Mesenchymal stem cell (in vitro differentiated cells and primary cell): Measurements from ENCODE around the gene CD2BP2. TPM values are rescaled to one million over a fixed set of nuclear protein-coding genes. Genes with fewer than 3 reads are reported as not detected.

Experiments used
- DNase-seq: peaks from one replicate; pipeline ENCODE4 v3.0.0-alpha.2; 2013
- H2AFZ ChIP-seq: one replicate; pipeline ENCODE4 v1.6.1; 2013; ENCODE audit warnings: low read depth, mild to moderate bottlenecking, control low read depth, inconsistent platforms, low read length, moderate library complexity
- H2AK5ac ChIP-seq: 2 replicates; pipeline ENCODE4 v1.6.1; 2013; ENCODE audit warnings: low read length, moderate library complexity, mild to moderate bottlenecking, inconsistent platforms; ENCODE audit not compliant: severe bottlenecking
- H2BK120ac ChIP-seq: one replicate; pipeline ENCODE4 v1.6.1; 2013; ENCODE audit warnings: low read depth, mild to moderate bottlenecking, inconsistent platforms, low read length, moderate library complexity
- H2BK12ac ChIP-seq, 2 experiments: one replicate each; pipeline ENCODE4 v1.6.1; 2013; ENCODE audit warnings: inconsistent platforms in 2 of 2, low read length in 2 of 2, mild to moderate bottlenecking in 2 of 2, moderate library complexity in 2 of 2, control low read depth in 1 of 2
- H2BK15ac ChIP-seq: one replicate; pipeline ENCODE4 v1.6.1; 2013; ENCODE audit warnings: mild to moderate bottlenecking, low read depth, inconsistent platforms; ENCODE audit not compliant: poor library complexity, severe bottlenecking
- H2BK5ac ChIP-seq: 2 replicates; pipeline ENCODE4 v1.6.1; 2013; ENCODE audit warnings: low read depth, mild to moderate bottlenecking, low read length, control low read depth, inconsistent platforms; ENCODE audit not compliant: poor library complexity, severe bottlenecking
- H3K14ac ChIP-seq, 2 experiments: one replicate each; pipeline ENCODE4 v1.6.1; 2013; ENCODE audit warnings: inconsistent platforms in 2 of 2, low read length in 2 of 2, control low read depth in 1 of 2, mild to moderate bottlenecking in 1 of 2, moderate library complexity in 1 of 2
- H3K18ac ChIP-seq, 2 experiments: one replicate each; pipeline ENCODE4 v1.6.1; 2013; ENCODE audit warnings: inconsistent platforms in 2 of 2, low read length in 2 of 2, control low read depth in 1 of 2, low read depth in 1 of 2, mild to moderate bottlenecking in 1 of 2
- H3K23ac ChIP-seq, 2 experiments: one replicate each; pipeline ENCODE4 v1.6.1; 2013; ENCODE audit warnings: inconsistent platforms in 2 of 2, low read length in 2 of 2, mild to moderate bottlenecking in 2 of 2, moderate library complexity in 2 of 2, control low read depth in 1 of 2
- H3K27ac ChIP-seq: 2 replicates; pipeline ENCODE4 v1.5.1; 2013; ENCODE audit warnings: mild to moderate bottlenecking, moderate library complexity, low read length, control low read depth, inconsistent platforms; ENCODE audit not compliant: poor library complexity, severe bottlenecking
- H3K27me3 ChIP-seq, 2 experiments: 2 replicates each; pipeline versions ENCODE4 v1.6.1 to v1.7.0; 2013; ENCODE audit warnings: low read length in 2 of 2, mild to moderate bottlenecking in 2 of 2, moderate library complexity in 2 of 2, control low read depth in 1 of 2, inconsistent platforms in 1 of 2; ENCODE audit not compliant: control insufficient read depth in 1 of 2, insufficient read depth in 1 of 2
- H3K36me3 ChIP-seq, 2 experiments: 2 replicates each; pipeline versions ENCODE4 v1.6.1 to v1.7.0; 2013; ENCODE audit warnings: low read length in 2 of 2, control low read depth in 1 of 2, inconsistent platforms in 1 of 2, low read depth in 1 of 2, mild to moderate bottlenecking in 1 of 2; ENCODE audit not compliant: insufficient read depth in 2 of 2, control insufficient read depth in 1 of 2
- H3K4ac ChIP-seq, 2 experiments: one replicate each; pipeline ENCODE4 v1.6.1; 2013; ENCODE audit warnings: inconsistent platforms in 2 of 2, low read length in 2 of 2, mild to moderate bottlenecking in 2 of 2, moderate library complexity in 2 of 2, control low read depth in 1 of 2, low read depth in 1 of 2
- H3K4me1 ChIP-seq: 2 replicates; pipeline ENCODE4 v1.6.1; 2013; ENCODE audit warnings: low read depth, low read length, control low read depth; ENCODE audit not compliant: control insufficient read depth, insufficient read depth
- H3K4me2 ChIP-seq: 2 replicates; pipeline ENCODE4 v1.6.1; 2013; ENCODE audit warnings: low read length, mild to moderate bottlenecking, inconsistent platforms; ENCODE audit not compliant: poor library complexity, severe bottlenecking
- H3K4me3 ChIP-seq, 2 experiments: 2 replicates each; pipeline versions ENCODE4 v1.5.1 to v1.7.0; 2013; ENCODE audit warnings: low read length in 2 of 2, mild to moderate bottlenecking in 2 of 2, control low read depth in 1 of 2, low read depth in 1 of 2; ENCODE audit not compliant: insufficient read depth in 1 of 2
- H3K79me1 ChIP-seq: replicated peaks from 2 replicates; pipeline ENCODE4 v1.6.1; 2013; ENCODE audit warnings: mild to moderate bottlenecking, control low read depth, low read length, inconsistent platforms; ENCODE audit not compliant: poor library complexity, severe bottlenecking
- H3K9ac ChIP-seq: 2 replicates; pipeline ENCODE4 v1.7.0; 2013; ENCODE audit warnings: mild to moderate bottlenecking, low read length, moderate library complexity
- H3K9me3 ChIP-seq: 2 replicates; pipeline ENCODE4 v1.7.0; 2013; ENCODE audit warnings: mild to moderate bottlenecking, low read length; ENCODE audit not compliant: control insufficient read depth
- H4K8ac ChIP-seq: one replicate; pipeline ENCODE4 v1.6.1; 2013; ENCODE audit warnings: inconsistent platforms, mild to moderate bottlenecking, low read length, moderate library complexity
- H4K91ac ChIP-seq: one replicate; pipeline ENCODE4 v1.6.1; 2013; ENCODE audit warnings: mild to moderate bottlenecking, low read length, inconsistent platforms
- WGBS: methylation state at CpG from one replicate; pipeline ENCODE4 v1.1.7; 2013; ENCODE audit warnings: mixed read lengths; 5-methylcytosine and 5-hydroxymethylcytosine counted together
- polyA plus RNA-seq, 2 experiments: library from polyadenylated mRNA; stranded (reverse); fragments of 200-250 nt; gene quantifications; one replicate each; pipeline ENCODE4 v1.2.3, GENCODE V29; 2013

CD2BP2 gene
- polyA plus RNA-seq (2013, experiment 1 of 2): 41.7 TPM
- polyA plus RNA-seq (2013, experiment 2 of 2): 43.6 TPM

DNA sequence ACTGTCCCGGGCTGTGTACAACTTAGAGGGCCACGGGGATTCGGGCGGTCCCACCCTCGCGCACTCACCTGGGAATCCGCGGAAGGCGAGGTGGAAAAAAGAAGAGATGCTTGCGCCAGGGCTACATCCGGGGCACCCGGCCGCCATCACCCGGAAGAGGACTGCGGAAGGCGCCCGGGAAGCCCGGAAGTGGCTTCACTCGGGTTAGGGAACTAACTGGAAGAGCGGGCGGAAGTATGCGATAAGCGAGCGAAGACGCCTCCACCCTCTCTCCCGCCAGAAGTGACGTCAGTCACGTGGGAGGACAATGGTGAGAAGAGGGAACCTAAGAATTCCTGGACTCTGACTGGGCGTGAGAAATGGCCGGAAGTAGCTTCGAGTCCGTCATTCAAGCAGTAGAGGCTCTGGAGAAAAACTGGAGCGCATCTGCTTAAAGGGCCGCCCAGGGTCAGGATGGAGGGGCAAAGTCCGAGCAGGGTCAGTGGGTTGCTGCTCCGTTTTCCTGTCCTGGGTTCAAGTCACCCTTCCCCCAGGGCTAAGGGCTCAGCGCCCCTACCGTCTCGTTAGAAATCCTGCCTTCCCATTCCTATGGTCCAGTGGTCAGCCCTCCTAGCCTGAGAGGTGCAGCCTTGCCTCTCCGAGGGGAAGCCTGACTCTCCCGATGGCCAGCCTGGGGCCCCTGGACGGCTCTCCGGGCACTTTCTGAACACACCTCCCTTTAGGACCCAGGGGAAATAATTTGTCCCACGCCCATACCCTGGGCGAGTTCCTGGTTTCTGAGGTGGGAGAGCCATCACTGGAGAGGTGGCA is at the start of gene CD2BP2:
Gene CD2BP2 (minus strand): TSS at position 165 of the 810 bp plus-strand sequence. CDS start 627 bp downstream, outside the sequence.
- H2BK5ac ChIP-seq: peak within 1 kb of the TSS; percentile 69
- H3K18ac ChIP-seq: peak within 1 kb of the TSS; percentile 84 to 92
- DNase-seq: peak; percentile 100
- H3K27me3 ChIP-seq: no peaks in the 10 kb centered on the region
- H2BK120ac ChIP-seq: peak within 1 kb of the TSS; percentile 81
- peak within 1 kb of the TSS; percentile 81 for H3K4me2 ChIP-seq
- H3K27ac ChIP-seq: peak within 1 kb of the TSS; percentile 94
- peak within 1 kb of the TSS; percentile 95 for H4K8ac ChIP-seq
- no peaks in the 10 kb centered on the region for H3K9me3 ChIP-seq
- peaks cover 41% of the 10 kb centered on the region for H3K4me1 ChIP-seq
- peak within 1 kb of the TSS; percentile 89 to 91 for H3K4me3 ChIP-seq
- peak within 1 kb of the TSS; percentile 54 to 92 for H3K23ac ChIP-seq
- H3K36me3 ChIP-seq: peaks cover 68 to 81% of the 10 kb centered on the region in 2 experiments
- peak within 1 kb of the TSS; percentile 85 to 98 for H3K4ac ChIP-seq
- H2BK12ac ChIP-seq: peak within 1 kb of the TSS; percentile 11 to 43
- H3K79me1 ChIP-seq: peaks cover 52% of the 10 kb centered on the region
- peak within 1 kb of the TSS; percentile 61 for H2AK5ac ChIP-seq
- peak within 1 kb of the TSS in 1 of 2 experiments; percentile 94 for H3K14ac ChIP-seq
- peak within 1 kb of the TSS; percentile 93 for H4K91ac ChIP-seq
- WGBS: under 1% methylated on average over 45 of the region's 45 CpGs
- peak within 1 kb of the TSS; percentile 92 for H2BK15ac ChIP-seq
- H3K9ac ChIP-seq: peak within 1 kb of the TSS; percentile 91
- H2AFZ ChIP-seq: peak within 1 kb of the TSS; percentile 83

DNA sequence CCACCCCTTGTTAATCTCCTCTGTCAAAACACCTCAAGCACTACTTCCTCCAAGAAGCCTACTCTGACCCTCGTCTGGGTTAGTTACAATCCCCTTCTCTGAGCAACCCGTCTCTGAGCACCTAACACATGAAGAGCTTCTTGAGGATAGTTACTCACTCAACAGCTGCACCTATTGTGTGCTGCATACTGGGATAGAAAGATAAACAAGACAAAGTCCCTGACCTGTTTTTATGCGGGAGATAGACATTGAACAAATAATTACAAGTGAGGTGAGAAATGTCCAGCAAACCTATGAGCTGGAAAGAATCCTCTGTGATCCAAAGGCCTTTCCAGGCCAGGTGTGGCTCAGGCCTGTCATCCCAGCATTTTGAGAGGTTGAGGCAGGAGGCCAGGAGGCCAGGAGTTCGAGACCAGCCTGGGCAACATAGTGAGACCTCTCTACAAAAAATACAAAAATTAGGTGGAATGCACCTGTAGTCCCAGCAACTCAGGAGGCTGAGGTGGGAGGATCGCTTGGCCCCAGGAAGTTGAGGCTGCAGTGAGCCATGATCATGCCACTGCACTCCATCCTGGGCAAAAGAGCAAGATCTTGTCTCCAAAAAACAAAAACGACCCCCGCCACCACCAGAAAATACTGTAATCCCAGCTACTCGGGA is 46.8 kb upstream of the CD2BP2 start:
- 85% methylated on average over 7 of the region's 8 CpGs for WGBS
- Histone ChIP-seq H3K9ac (no peak overlapping the region), H3K18ac (no peak overlapping the region), H3K36me3 (peaks cover 13 to 22% of the 10 kb centered on the region in 2 experiments), H3K9me3 (no peaks in the 10 kb centered on the region), H2BK5ac (no peak overlapping the region), H2AFZ (no peak overlapping the region), H3K23ac (no peak overlapping the region), H3K4me2 (no peak overlapping the region), H3K79me1 (peaks cover 15% of the 10 kb centered on the region), H2BK120ac (no peak overlapping the region), H4K8ac (no peak overlapping the region), H2AK5ac (peak overlapping the region; percentile 57), H4K91ac (no peak overlapping the region), H3K14ac (no peak overlapping the region), H3K27ac (no peak overlapping the region), H3K4me3 (no peak overlapping the region), H3K4me1 (peaks cover 13% of the 10 kb centered on the region), H3K27me3 (no peaks in the 10 kb centered on the region), H3K4ac (no peak overlapping the region), H2BK15ac (no peak overlapping the region), H2BK12ac (no peak overlapping the region)
- no peak for DNase-seq

GRCh38 chr16:30399435-30400186 is 44.5 kb upstream of the CD2BP2 start:
- Histone ChIP-seq H3K4me2 (peak overlapping the region; percentile 93), H3K9me3 (no peaks in the 10 kb centered on the region), H3K14ac (peak overlapping the region in 1 of 2 experiments; percentile 83), H3K23ac (peak overlapping the region in 1 of 2 experiments; percentile 86), H3K9ac (peak overlapping the region; percentile 93), H2BK12ac (peak overlapping the region; percentile 65 to 73), H3K4me3 (peak overlapping the region; percentile 56 to 83), H2BK5ac (peak overlapping the region; percentile 86), H4K91ac (peak overlapping the region; percentile 58), H3K36me3 (peaks cover 13 to 22% of the 10 kb centered on the region in 2 experiments), H3K27me3 (no peaks in the 10 kb centered on the region), H3K4ac (peak overlapping the region; percentile 37 to 82), H2AFZ (peak overlapping the region; percentile 77), H3K27ac (peak overlapping the region; percentile 99), H2BK15ac (no peak overlapping the region), H2BK120ac (peak overlapping the region; percentile 87), H3K79me1 (peaks cover 15% of the 10 kb centered on the region), H3K4me1 (peaks cover 13% of the 10 kb centered on the region), H2AK5ac (peak overlapping the region; percentile 7), H3K18ac (peak overlapping the region; percentile 0 to 88), H4K8ac (peak overlapping the region; percentile 91)
- WGBS: 24% methylated on average over 12 of the region's 12 CpGs
- DNase-seq: no peak
